Muscle layer of duodenum (tissue), 2 donors: Measurements from ENCODE around the gene DHPS.
"Not testable (repeated sequence)": the region's sequence is repeated elsewhere in the genome, so short reads cannot be mapped to it uniquely, and the experiment has no call there.

Source experiments
- H3K27ac ChIP-seq: one replicate; pipeline ENCODE4 v1.7.0; 2013; ENCODE audit warnings: mild to moderate bottlenecking, low read length
- H3K27me3 ChIP-seq: one replicate; pipeline ENCODE4 v1.7.0; 2013; ENCODE audit warnings: low read depth, mild to moderate bottlenecking, control low read depth, low read length
- H3K36me3 ChIP-seq, 2 donors: one replicate each; pipeline ENCODE4 v1.7.0; 2013; ENCODE audit warnings: low read length in 2 of 2, control low read depth in 1 of 2, mild to moderate bottlenecking in 1 of 2; ENCODE audit not compliant: insufficient read depth in 2 of 2, control insufficient read depth in 1 of 2
- H3K4me1 ChIP-seq, 2 donors: one replicate each; pipeline ENCODE4 v1.7.0; 2013; ENCODE audit warnings: low read length in 2 of 2, mild to moderate bottlenecking in 2 of 2, control low read depth in 1 of 2, moderate library complexity in 1 of 2; ENCODE audit not compliant: insufficient read depth in 2 of 2, control insufficient read depth in 1 of 2
- H3K4me3 ChIP-seq, 2 donors: one replicate each; pipeline ENCODE4 v1.7.0; 2013; ENCODE audit warnings: low read length in 2 of 2, low read depth in 1 of 2, mild to moderate bottlenecking in 1 of 2
- H3K9me3 ChIP-seq, 2 donors: one replicate each; pipeline ENCODE4 v1.7.0; 2013; ENCODE audit warnings: low read length in 2 of 2, control low read depth in 1 of 2, mild to moderate bottlenecking in 1 of 2; ENCODE audit not compliant: control insufficient read depth in 1 of 2
- donor health status: healthy.

The DHPS gene

GRCh38 chr19:12689012-12689411 lies 7.3 kb upstream of the DHPS start:
- no peak overlapping the region for H3K4me3 ChIP-seq
- peaks cover 0 to 5% of the 10 kb centered on the region in 2 donors for H3K36me3 ChIP-seq
- H3K4me1 ChIP-seq = no peaks in the 10 kb centered on the region
- H3K27me3 ChIP-seq = no peaks in the 10 kb centered on the region
- no peak overlapping the region for H3K27ac ChIP-seq
- H3K9me3 ChIP-seq = no peaks in the 10 kb centered on the region

- H3K27me3 ChIP-seq = no peaks in the 10 kb centered on the region
- H3K9me3 ChIP-seq = no peaks in the 10 kb centered on the region
- no peak within 1 kb of the TSS for H3K4me3 ChIP-seq
- no peaks in the 10 kb centered on the region for H3K4me1 ChIP-seq
- H3K27ac ChIP-seq = no peak within 1 kb of the TSS
- peaks cover 0 to 5% of the 10 kb centered on the region in 2 donors for H3K36me3 ChIP-seq
These were observed 6.0 kb upstream of the DHPS start, which contains the start of gene GNG14 for GRCh38 chr19:12687496-12688196. TSS of gene GNG14 (plus strand) at chr19:12687998. CDS start at chr19:12688049, 51 bp downstream.

- no peaks in the 10 kb centered on the region for H3K27me3 ChIP-seq
- peaks cover 0 to 2% of the 10 kb centered on the region in 2 donors for H3K4me1 ChIP-seq
- H3K36me3 ChIP-seq = peaks cover 0 to 5% of the 10 kb centered on the region in 2 donors
- no peak overlapping the region for H3K4me3 ChIP-seq
- H3K9me3 ChIP-seq = no peaks in the 10 kb centered on the region
- H3K27ac ChIP-seq = no peak overlapping the region
These were observed 4.2 kb upstream of the DHPS start for GRCh38 chr19:12685831-12686230.

- no peaks in the 10 kb centered on the region for H3K9me3 ChIP-seq
- peaks cover 0 to 16% of the 10 kb centered on the region in 2 donors for H3K4me1 ChIP-seq
- H3K27me3 ChIP-seq = no peaks in the 10 kb centered on the region
- H3K36me3 ChIP-seq = peaks cover 27 to 48% of the 10 kb centered on the region in 2 donors
- H3K4me3 ChIP-seq = no peak overlapping the region
- H3K27ac ChIP-seq = no peak overlapping the region
These were observed 1.6 kb downstream of the DHPS start for GRCh38 chr19:12680034-12680433.

- H3K4me1 ChIP-seq = peaks cover 0 to 16% of the 10 kb centered on the region in 2 donors
- H3K4me3 ChIP-seq, H3K27me3 ChIP-seq, H3K9me3 ChIP-seq, H3K27ac ChIP-seq: not testable (repeated sequence)
- H3K36me3 ChIP-seq = peaks cover 34 to 64% of the 10 kb centered on the region in 2 donors
These were observed 3.6 kb downstream of the DHPS start for GRCh38 chr19:12678039-12678438.

- Histone ChIP-seq H3K27ac (no peak overlapping the region), H3K9me3 (no peaks in the 10 kb centered on the region), H3K36me3 (peaks cover 34 to 72% of the 10 kb centered on the region in 2 donors), H3K4me3 (no peak overlapping the region), H3K27me3 (no peaks in the 10 kb centered on the region), H3K4me1 (peaks cover 0 to 16% of the 10 kb centered on the region in 2 donors)
These were observed 4.8 kb downstream of the DHPS start for GRCh38 chr19:12676928-12677327.

GRCh38 chr19:12676384-12676792 lies 5.3 kb downstream of the DHPS start:
- Histone ChIP-seq H3K9me3 (no peaks in the 10 kb centered on the region), H3K36me3 (peaks cover 34 to 72% of the 10 kb centered on the region in 2 donors), H3K4me1 (peaks cover 0 to 16% of the 10 kb centered on the region in 2 donors), H3K27me3 (no peaks in the 10 kb centered on the region), H3K4me3 (no peak overlapping the region), H3K27ac (no peak overlapping the region)

GRCh38 chr19:12675940-12676339 lies 5.7 kb downstream of the DHPS start:
- peaks cover 0 to 16% of the 10 kb centered on the region in 2 donors for H3K4me1 ChIP-seq
- H3K36me3 ChIP-seq = peaks cover 34 to 72% of the 10 kb centered on the region in 2 donors

GRCh38 chr19:12675399-12675798 lies 6.3 kb downstream of the DHPS start:
- H3K36me3 ChIP-seq = peaks cover 34 to 72% of the 10 kb centered on the region in 2 donors
- no peaks in the 10 kb centered on the region for H3K27me3 ChIP-seq
- H3K4me3 ChIP-seq = no peak overlapping the region
- H3K27ac ChIP-seq = no peak overlapping the region
- no peaks in the 10 kb centered on the region for H3K9me3 ChIP-seq
- peaks cover 3 to 18% of the 10 kb centered on the region in 2 donors for H3K4me1 ChIP-seq

More at GRCh38 chr19:12675940-12676339, 5.7 kb downstream of the DHPS start:
- no peaks in the 10 kb centered on the region for H3K9me3 ChIP-seq
- no peak overlapping the region for H3K4me3 ChIP-seq
- no peaks in the 10 kb centered on the region for H3K27me3 ChIP-seq
- H3K27ac ChIP-seq = no peak overlapping the region

- no peaks in the 10 kb centered on the region for H3K9me3 ChIP-seq
These were observed 8.9 kb downstream of the DHPS start for GRCh38 chr19:12672744-12673143.

GRCh38 chr19:12670159-12670928 lies 11.3 kb downstream of the DHPS start:
- H3K27me3 ChIP-seq = no peaks in the 10 kb centered on the region
- H3K27ac ChIP-seq = peak overlapping the region; percentile 100
- H3K9me3 ChIP-seq = no peaks in the 10 kb centered on the region
- peaks cover 8 to 27% of the 10 kb centered on the region in 2 donors for H3K36me3 ChIP-seq
- H3K4me1 ChIP-seq = peaks cover 19 to 45% of the 10 kb centered on the region in 2 donors
- peak overlapping the region; percentile 97 to 100 for H3K4me3 ChIP-seq

More at GRCh38 chr19:12672744-12673143, 8.9 kb downstream of the DHPS start:
- peaks cover 24 to 48% of the 10 kb centered on the region in 2 donors for H3K36me3 ChIP-seq
- H3K4me3 ChIP-seq = no peak overlapping the region
- H3K27ac ChIP-seq = no peak overlapping the region
- H3K4me1 ChIP-seq = peaks cover 14 to 33% of the 10 kb centered on the region in 2 donors
- no peaks in the 10 kb centered on the region for H3K27me3 ChIP-seq
